SK-N-MC (cell line): ENCODE results near the gene NCAPD2.

Source experiments
- EZH2 ChIP-seq: fragments of 200-600 bp; sonication (generic); IDR thresholded peaks from one replicate; pipeline ENCODE4 v1.6.1; 2017; ENCODE audit warnings: antibody characterized with exemption
- FOXP2 ChIP-seq: optimal IDR thresholded peaks from 2 replicates; pipeline ENCODE3; 2011; ENCODE audit warnings: mild to moderate bottlenecking, moderate library complexity; ENCODE audit not compliant: insufficient read depth; ENCODE audit errors: extremely low read length, control extremely low read depth
- POLR2AphosphoS5 ChIP-seq: IDR thresholded peaks from 2 replicates; pipeline ENCODE4 v1.6.1; 2012; ENCODE audit warnings: mild to moderate bottlenecking, low read depth, low read length, borderline replicate concordance

- TF ChIP-seq EZH2 (no peak), FOXP2 (no peak), POLR2AphosphoS5 (no peak; the same call in 1 of the 2 replicates)
These were observed 40.7 kb downstream of the NCAPD2 start for GRCh38 chr12:6534695-6534944.
